ENCODE data around the gene ATP6V0C. TPM values are rescaled to one million over a fixed set of nuclear protein-coding genes. Genes with fewer than 3 reads are reported as not detected.

The ATP6V0C gene
- total and polyA plus RNA-seq, 2 of the 13 experiments (the other 11 are each of a cell fraction or from before 2014, with no cell fraction given): 10.4 to 20.1 TPM

DNA sequence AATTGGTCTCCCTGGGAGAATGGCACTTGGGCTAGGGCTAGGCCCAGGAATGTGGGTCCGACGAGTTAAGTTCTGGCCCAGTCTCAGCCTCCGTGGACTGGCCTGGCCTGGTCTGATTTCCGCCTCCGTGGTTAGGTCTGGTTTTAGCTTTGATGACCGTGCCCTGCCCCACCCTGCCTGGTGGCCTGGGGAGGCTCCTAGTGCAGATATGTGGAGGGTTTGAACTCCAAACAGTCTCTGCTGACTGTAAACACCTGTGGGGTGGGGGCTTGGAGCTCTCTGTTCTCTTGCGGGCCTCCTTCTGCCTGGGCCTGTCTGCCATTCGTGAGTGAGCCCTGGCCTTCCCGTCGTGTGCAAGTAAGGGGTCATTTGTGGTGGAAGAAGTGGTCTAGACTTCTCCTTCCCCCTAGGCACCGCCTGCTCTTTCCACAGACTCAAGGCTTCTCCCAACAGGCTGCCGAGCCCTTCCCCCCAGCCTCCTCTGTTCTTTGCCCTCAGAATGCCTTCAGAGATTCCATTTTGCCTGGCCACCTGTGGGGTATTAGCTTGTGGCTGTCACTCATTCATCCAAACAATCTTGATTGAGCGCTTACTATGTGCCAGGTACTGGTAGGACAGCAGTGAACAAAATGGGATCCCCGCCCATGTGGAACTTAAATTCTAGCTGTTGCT lies 1.6 kb downstream of the ATP6V0C start (continued):
- TF ChIP-seq, protein P1, sequence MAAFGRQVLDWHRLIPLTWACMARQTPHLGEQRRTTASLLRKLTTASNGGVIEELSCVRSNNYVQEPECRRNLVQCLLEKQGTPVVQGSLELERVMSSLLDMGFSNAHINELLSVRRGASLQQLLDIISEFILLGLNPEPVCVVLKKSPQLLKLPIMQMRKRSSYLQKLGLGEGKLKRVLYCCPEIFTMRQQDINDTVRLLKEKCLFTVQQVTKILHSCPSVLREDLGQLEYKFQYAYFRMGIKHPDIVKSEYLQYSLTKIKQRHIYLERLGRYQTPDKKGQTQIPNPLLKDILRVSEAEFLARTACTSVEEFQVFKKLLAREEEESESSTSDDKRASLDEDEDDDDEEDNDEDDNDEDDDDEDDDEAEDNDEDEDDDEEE (CRISPR knock-in tag; IDR thresholded peaks at IDR 0.05): 0 out of 2 replicates have a peak, but pooled peaks have one; percentile 30
- TF ChIP-seq, protein P2, sequence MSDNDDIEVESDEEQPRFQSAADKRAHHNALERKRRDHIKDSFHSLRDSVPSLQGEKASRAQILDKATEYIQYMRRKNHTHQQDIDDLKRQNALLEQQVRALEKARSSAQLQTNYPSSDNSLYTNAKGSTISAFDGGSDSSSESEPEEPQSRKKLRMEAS (IDR thresholded peaks at IDR 0.05): peak; percentile 13; the same call in 1 of the 2 replicates
- TF ChIP-seq ZNF563 (CRISPR knock-in tag; IDR thresholded peaks at IDR 0.05) (0 out of 2 replicates have a peak, but pooled peaks have one; percentile 21), ADNP (CRISPR knock-in tag; IDR thresholded peaks at IDR 0.05) (no peak), NR2F6 (IDR thresholded peaks at IDR 0.05) (no peak), NR2F6 (CRISPR knock-in tag; IDR thresholded peaks at IDR 0.05) (no peak; the same call in 1 of the 2 replicates), PLSCR1 (CRISPR knock-in tag; IDR thresholded peaks at IDR 0.05; ENCODE audit: borderline replicate concordance) (no peak), LCORL (IDR thresholded peaks at IDR 0.05) (no peak), LCORL (CRISPR knock-in tag; IDR thresholded peaks at IDR 0.05) (no peak), ZNF205 (CRISPR knock-in tag; IDR thresholded peaks at IDR 0.05) (peak; percentile 93), HMG20A (CRISPR knock-in tag; IDR thresholded peaks at IDR 0.05; ENCODE audit: borderline replicate concordance) (no peak), MED1 (CRISPR knock-in tag; IDR thresholded peaks at IDR 0.05) (no peak), THRA (CRISPR knock-in tag; IDR thresholded peaks at IDR 0.05; ENCODE audit: borderline replicate concordance) (no peak), MEIS2 (CRISPR knock-in tag; IDR thresholded peaks at IDR 0.05) (no peak), ZEB1 (IDR thresholded peaks at IDR 0.05; ENCODE audit: insufficient replicate concordance, low read depth) (no peak), CC2D1A (CRISPR knock-in tag; IDR thresholded peaks at IDR 0.05) (no peak), CREB1 (IDR thresholded peaks at IDR 0.05) (no peak), CREB1 (CRISPR knock-in tag; IDR thresholded peaks at IDR 0.05) (no peak), ZNF230 (CRISPR knock-in tag; IDR thresholded peaks at IDR 0.05) (no peak), HCFC1 (IDR thresholded peaks at IDR 0.05; ENCODE audit: low read depth, low read length) (no peak), TBX3 (IDR thresholded peaks at IDR 0.05; ENCODE audit: borderline replicate concordance) (no peak), ZNF367 (CRISPR knock-in tag; IDR thresholded peaks at IDR 0.05; ENCODE audit: borderline replicate concordance) (no peak)
- TF ChIP-seq, protein P3, sequence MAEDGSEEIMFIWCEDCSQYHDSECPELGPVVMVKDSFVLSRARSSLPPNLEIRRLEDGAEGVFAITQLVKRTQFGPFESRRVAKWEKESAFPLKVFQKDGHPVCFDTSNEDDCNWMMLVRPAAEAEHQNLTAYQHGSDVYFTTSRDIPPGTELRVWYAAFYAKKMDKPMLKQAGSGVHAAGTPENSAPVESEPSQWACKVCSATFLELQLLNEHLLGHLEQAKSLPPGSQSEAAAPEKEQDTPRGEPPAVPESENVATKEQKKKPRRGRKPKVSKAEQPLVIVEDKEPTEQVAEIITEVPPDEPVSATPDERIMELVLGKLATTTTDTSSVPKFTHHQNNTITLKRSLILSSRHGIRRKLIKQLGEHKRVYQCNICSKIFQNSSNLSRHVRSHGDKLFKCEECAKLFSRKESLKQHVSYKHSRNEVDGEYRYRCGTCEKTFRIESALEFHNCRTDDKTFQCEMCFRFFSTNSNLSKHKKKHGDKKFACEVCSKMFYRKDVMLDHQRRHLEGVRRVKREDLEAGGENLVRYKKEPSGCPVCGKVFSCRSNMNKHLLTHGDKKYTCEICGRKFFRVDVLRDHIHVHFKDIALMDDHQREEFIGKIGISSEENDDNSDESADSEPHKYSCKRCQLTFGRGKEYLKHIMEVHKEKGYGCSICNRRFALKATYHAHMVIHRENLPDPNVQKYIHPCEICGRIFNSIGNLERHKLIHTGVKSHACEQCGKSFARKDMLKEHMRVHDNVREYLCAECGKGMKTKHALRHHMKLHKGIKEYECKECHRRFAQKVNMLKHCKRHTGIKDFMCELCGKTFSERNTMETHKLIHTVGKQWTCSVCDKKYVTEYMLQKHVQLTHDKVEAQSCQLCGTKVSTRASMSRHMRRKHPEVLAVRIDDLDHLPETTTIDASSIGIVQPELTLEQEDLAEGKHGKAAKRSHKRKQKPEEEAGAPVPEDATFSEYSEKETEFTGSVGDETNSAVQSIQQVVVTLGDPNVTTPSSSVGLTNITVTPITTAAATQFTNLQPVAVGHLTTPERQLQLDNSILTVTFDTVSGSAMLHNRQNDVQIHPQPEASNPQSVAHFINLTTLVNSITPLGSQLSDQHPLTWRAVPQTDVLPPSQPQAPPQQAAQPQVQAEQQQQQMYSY (CRISPR knock-in tag; IDR thresholded peaks at IDR 0.05): no peak
